ENCODE data around the gene SMC5. TPM values are rescaled to one million over a fixed set of nuclear protein-coding genes. Genes with fewer than 3 reads are reported as not detected.
A peak's percentile ranks its signal among the peaks of the same experiment; 100 is the strongest.
"Not testable (repeated sequence)": the region's sequence is repeated elsewhere in the genome, so short reads cannot be mapped to it uniquely, and the experiment has no call there.

The SMC5 gene
- total RNA-seq, 1 donor from 2014 or later = 25.4 TPM

- H3K4me3 ChIP-seq (ENCODE audit: low read depth, low read length) = no peak overlapping the region
- H3K36me3 ChIP-seq (ENCODE audit: control insufficient read depth, insufficient read depth, low read length) = no peaks in the 10 kb centered on the region
- peak; percentile 18 for TF ChIP-seq CTCF (IDR thresholded peaks at IDR 0.05; ENCODE audit: insufficient read depth, low read length, poor library complexity, severe bottlenecking)
- H3K27me3 ChIP-seq (ENCODE audit: control insufficient read depth, insufficient read depth, low read length) = no peaks in the 10 kb centered on the region
- no peak for DNase-seq (ENCODE audit: low read depth)
These were observed 59.2 kb downstream of the SMC5 start for GRCh38 chr9:70318002-70318401.

DNA sequence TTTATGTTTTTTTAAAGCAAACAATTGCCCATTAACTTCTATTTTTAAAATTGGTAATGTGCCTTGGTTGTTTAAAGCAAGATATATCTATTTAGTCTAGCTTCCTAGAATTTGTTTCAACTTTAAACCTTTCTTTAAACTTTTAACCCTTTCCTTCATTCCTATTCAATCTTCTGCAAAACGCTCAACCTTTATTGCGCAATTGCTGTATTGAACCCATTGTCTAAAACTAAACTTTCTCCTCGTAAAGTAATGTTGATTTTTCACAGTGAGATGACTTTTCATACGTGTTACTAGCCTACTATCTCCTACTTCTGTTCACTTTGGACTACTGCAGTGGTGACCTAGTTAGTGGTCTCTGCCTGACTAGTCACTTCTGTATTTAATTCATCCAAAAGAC lies 63.3 kb downstream of the SMC5 start:
- Histone ChIP-seq H3K4me3 (ENCODE audit: low read depth, low read length) (no peak overlapping the region), H3K36me3 (ENCODE audit: control insufficient read depth, insufficient read depth, low read length) (no peaks in the 10 kb centered on the region), H3K27me3 (ENCODE audit: control insufficient read depth, insufficient read depth, low read length) (no peaks in the 10 kb centered on the region)
- no peak for TF ChIP-seq CTCF (IDR thresholded peaks at IDR 0.05; ENCODE audit: insufficient read depth, low read length, poor library complexity, severe bottlenecking)
- no peak for DNase-seq (ENCODE audit: low read depth)

GRCh38 chr9:70324963-70325362 lies 66.2 kb downstream of the SMC5 start:
- no peaks in the 10 kb centered on the region for H3K36me3 ChIP-seq (ENCODE audit: control insufficient read depth, insufficient read depth, low read length)
- no peak for DNase-seq (ENCODE audit: low read depth)
- H3K27me3 ChIP-seq (ENCODE audit: control insufficient read depth, insufficient read depth, low read length) = no peaks in the 10 kb centered on the region
- H3K4me3 ChIP-seq (ENCODE audit: low read depth, low read length) = no peak overlapping the region
- no peak for TF ChIP-seq CTCF (IDR thresholded peaks at IDR 0.05; ENCODE audit: insufficient read depth, low read length, poor library complexity, severe bottlenecking)

DNA sequence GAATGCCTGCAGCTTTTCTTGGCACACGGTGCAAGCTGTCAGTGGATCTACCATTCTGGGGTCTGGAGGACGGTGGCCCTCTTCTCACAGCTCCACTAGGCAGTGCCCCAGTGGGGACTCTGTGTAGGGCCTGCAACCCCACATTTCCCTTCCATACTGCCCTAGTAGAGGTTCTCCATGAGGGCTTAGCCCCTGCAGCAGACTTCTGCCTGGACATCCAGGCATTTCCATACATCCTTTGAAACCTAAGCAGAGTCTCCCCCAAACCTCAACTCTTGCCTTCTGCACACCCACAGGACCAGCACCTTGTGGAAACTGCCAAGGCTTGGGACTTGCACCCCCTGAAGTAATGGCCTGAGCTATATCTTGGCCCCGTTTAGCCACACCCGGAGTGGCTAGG lies 69.8 kb downstream of the SMC5 start:
- H3K36me3 ChIP-seq (ENCODE audit: control insufficient read depth, insufficient read depth, low read length); H3K4me3 ChIP-seq (ENCODE audit: low read depth, low read length); DNase-seq (ENCODE audit: low read depth); H3K27me3 ChIP-seq (ENCODE audit: control insufficient read depth, insufficient read depth, low read length): not testable (repeated sequence)

GRCh38 chr9:70340572-70340971 lies 81.8 kb downstream of the SMC5 start:
- Histone ChIP-seq H3K36me3 (ENCODE audit: control insufficient read depth, insufficient read depth, low read length) (no peaks in the 10 kb centered on the region), H3K4me3 (ENCODE audit: low read depth, low read length) (no peak overlapping the region), H3K27me3 (ENCODE audit: control insufficient read depth, insufficient read depth, low read length) (no peaks in the 10 kb centered on the region)
- peak; percentile 30 for TF ChIP-seq CTCF (IDR thresholded peaks at IDR 0.05; ENCODE audit: insufficient read depth, low read length, poor library complexity, severe bottlenecking)
- no peak for DNase-seq (ENCODE audit: low read depth)

DNA sequence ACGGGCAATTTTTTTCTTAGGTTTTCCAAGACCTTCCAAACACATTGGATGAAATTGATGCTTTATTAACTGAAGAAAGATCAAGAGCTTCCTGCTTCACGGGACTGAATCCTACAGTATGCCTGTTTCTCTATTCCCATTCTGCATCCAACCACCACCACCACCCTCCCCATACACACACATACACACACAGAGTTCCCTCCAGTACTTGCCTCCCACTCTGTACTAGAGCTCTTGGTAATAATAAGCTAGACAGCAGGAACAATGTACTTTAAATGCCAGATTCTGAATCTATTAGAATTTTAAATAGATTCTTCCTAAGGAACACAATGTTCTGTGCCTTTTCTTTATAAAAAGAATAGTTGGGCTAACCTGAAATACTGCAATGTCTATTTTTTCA lies 88.3 kb downstream of the SMC5 start:
- no peak for TF ChIP-seq CTCF (IDR thresholded peaks at IDR 0.05; ENCODE audit: insufficient read depth, low read length, poor library complexity, severe bottlenecking)
- DNase-seq (ENCODE audit: low read depth) = no peak
- no peaks in the 10 kb centered on the region for H3K27me3 ChIP-seq (ENCODE audit: control insufficient read depth, insufficient read depth, low read length)
- no peak overlapping the region for H3K4me3 ChIP-seq (ENCODE audit: low read depth, low read length)
- H3K36me3 ChIP-seq (ENCODE audit: control insufficient read depth, insufficient read depth, low read length) = no peaks in the 10 kb centered on the region

Measured in kidney epithelial cell (primary cell).